ENCODE results near the gene GYPB. TPM values are rescaled to one million over a fixed set of nuclear protein-coding genes. Genes with fewer than 3 reads are reported as not detected.
"Not testable (repeated sequence)": the region's sequence is repeated elsewhere in the genome, so short reads cannot be mapped to it uniquely, and the experiment has no call there.

Gene GYPB
- total RNA-seq, 1 donor, result 0.81 TPM

- not testable (repeated sequence) for DNase-seq (ENCODE audit: low read depth in 2 of 3, low spot score in 2 of 3)
Measured at GRCh38 chr4:144016057-144016605, 3.0 kb downstream of the GYPB start.

- no peak for DNase-seq (ENCODE audit: low read depth in 2 of 3, low spot score in 2 of 3)
Measured at GRCh38 chr4:144014808-144015207, 4.4 kb downstream of the GYPB start.

- not testable (repeated sequence) for DNase-seq (ENCODE audit: low read depth in 2 of 3, low spot score in 2 of 3)
Measured at GRCh38 chr4:144008602-144009001, 10.6 kb downstream of the GYPB start.

GRCh38 chr4:144007960-144008359, 11.2 kb downstream of the GYPB start:
- DNase-seq (ENCODE audit: low read depth in 2 of 3, low spot score in 2 of 3), result not testable (repeated sequence)

GRCh38 chr4:144006200-144006803, 12.9 kb downstream of the GYPB start:
- DNase-seq (ENCODE audit: low read depth in 2 of 3, low spot score in 2 of 3), result peak in 1 of 3 donors; percentile 19

GRCh38 chr4:144005558-144005953, 13.6 kb downstream of the GYPB start:
- DNase-seq (ENCODE audit: low read depth in 2 of 3, low spot score in 2 of 3), result not testable (repeated sequence)

GRCh38 chr4:144004868-144005557, 14.2 kb downstream of the GYPB start:
- DNase-seq (ENCODE audit: low read depth in 2 of 3, low spot score in 2 of 3), result not testable (repeated sequence)

- DNase-seq (ENCODE audit: low read depth in 2 of 3, low spot score in 2 of 3), result not testable (repeated sequence)
Measured at GRCh38 chr4:144003890-144004265, 15.3 kb downstream of the GYPB start.

GRCh38 chr4:144003205-144003889, 15.8 kb downstream of the GYPB start:
- DNase-seq (ENCODE audit: low read depth in 2 of 3, low spot score in 2 of 3), result not testable (repeated sequence)

GRCh38 chr4:144000331-144000995, 18.7 kb downstream of the GYPB start:
- peak in 1 of 3 donors; percentile 4 for DNase-seq (ENCODE audit: low read depth in 2 of 3, low spot score in 2 of 3)

- not testable (repeated sequence) for DNase-seq (ENCODE audit: low read depth in 2 of 3, low spot score in 2 of 3)
Measured at GRCh38 chr4:143996193-143996592, 23.0 kb downstream of the GYPB start.

GRCh38 chr4:143991761-143992160, 27.4 kb downstream of the GYPB start:
- not testable (repeated sequence) for DNase-seq (ENCODE audit: low read depth in 2 of 3, low spot score in 2 of 3)

GRCh38 chr4:143990717-143991116, 28.5 kb downstream of the GYPB start:
- DNase-seq (ENCODE audit: low read depth in 2 of 3, low spot score in 2 of 3), result peak in 1 of 3 donors; percentile 23

GRCh38 chr4:143986180-143986579, 33.0 kb downstream of the GYPB start:
- no peak for DNase-seq (ENCODE audit: low read depth in 2 of 3, low spot score in 2 of 3)

- peak in 2 of 3 donors; percentile 27 to 48 for DNase-seq (ENCODE audit: low read depth in 2 of 3, low spot score in 2 of 3)
Measured at GRCh38 chr4:143980776-143981175, 38.4 kb downstream of the GYPB start.

GRCh38 chr4:143975527-143975926, 43.7 kb downstream of the GYPB start:
- peak in 2 of 3 donors; percentile 53 to 90 for DNase-seq (ENCODE audit: low read depth in 2 of 3, low spot score in 2 of 3)

- DNase-seq (ENCODE audit: low read depth in 2 of 3, low spot score in 2 of 3), result not testable (repeated sequence)
Measured at GRCh38 chr4:143974021-143974420, 45.2 kb downstream of the GYPB start.

GRCh38 chr4:143961075-143961474, 58.1 kb downstream of the GYPB start:
- DNase-seq (ENCODE audit: low read depth in 2 of 3, low spot score in 2 of 3), result no peak

- DNase-seq (ENCODE audit: low read depth in 2 of 3, low spot score in 2 of 3), result not testable (repeated sequence)
Measured at GRCh38 chr4:143955306-143955705, 63.9 kb downstream of the GYPB start.

- DNase-seq (ENCODE audit: low read depth in 2 of 3, low spot score in 2 of 3), result not testable (repeated sequence)
Measured at GRCh38 chr4:143951458-143951972, 67.7 kb downstream of the GYPB start.

- DNase-seq (ENCODE audit: low read depth in 2 of 3, low spot score in 2 of 3), result not testable (repeated sequence)
Measured at GRCh38 chr4:143950967-143951366, 68.2 kb downstream of the GYPB start.
